HPDE6-E6E7 (cell line): Measurements from ENCODE around the gene NACA2.
A peak's percentile ranks its signal among the peaks of the same experiment; 100 is the strongest.
"Not testable (repeated sequence)": the region's sequence is repeated elsewhere in the genome, so short reads cannot be mapped to it uniquely, and the experiment has no call there.

Experiments
- DNase-seq: peaks from one replicate; pipeline ENCODE4 v3.0.0; 2011; ENCODE audit warnings: missing footprints; ENCODE audit errors: extremely low spot score

NACA2 gene

GRCh38 chr17:61578645-61579044, 12.4 kb downstream of the NACA2 start:
- DNase-seq = no peak

- no peak for DNase-seq
These were observed 15.0 kb downstream of the NACA2 start for GRCh38 chr17:61575983-61576382.

DNA sequence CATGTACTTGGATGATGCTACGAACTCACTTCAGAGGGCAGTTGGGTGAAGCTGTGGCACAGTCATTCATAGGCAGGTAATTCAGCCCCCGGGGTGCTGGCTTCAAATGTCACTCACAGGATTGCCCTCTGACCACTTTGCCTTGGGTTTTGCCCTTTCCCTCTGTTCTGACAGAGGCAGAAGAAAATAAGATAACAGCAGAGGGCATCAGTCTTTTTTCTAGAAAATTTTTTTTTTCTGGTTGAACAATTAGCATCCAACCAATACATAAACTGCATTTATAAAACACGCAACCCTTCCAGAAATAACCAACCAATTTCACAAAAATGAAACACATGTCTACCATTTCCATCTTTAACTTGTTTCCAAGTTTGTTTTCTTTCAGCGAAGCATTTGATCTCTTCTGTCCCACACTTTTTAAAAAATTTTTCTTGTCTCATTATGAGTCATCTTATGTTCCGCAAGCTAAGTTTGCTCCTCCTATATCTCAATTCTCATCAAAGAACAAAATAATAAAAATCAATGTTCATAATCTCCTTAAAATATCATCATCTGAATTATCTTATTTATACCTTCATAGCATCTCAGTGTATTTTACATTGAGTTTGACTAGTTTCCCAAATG, 15.6 kb downstream of the NACA2 start:
- no peak for DNase-seq

- DNase-seq = peak; percentile 58
These were observed 16.3 kb downstream of the NACA2 start for GRCh38 chr17:61574542-61575351.

GRCh38 chr17:61572547-61572946, 18.5 kb downstream of the NACA2 start:
- DNase-seq = not testable (repeated sequence)

DNA sequence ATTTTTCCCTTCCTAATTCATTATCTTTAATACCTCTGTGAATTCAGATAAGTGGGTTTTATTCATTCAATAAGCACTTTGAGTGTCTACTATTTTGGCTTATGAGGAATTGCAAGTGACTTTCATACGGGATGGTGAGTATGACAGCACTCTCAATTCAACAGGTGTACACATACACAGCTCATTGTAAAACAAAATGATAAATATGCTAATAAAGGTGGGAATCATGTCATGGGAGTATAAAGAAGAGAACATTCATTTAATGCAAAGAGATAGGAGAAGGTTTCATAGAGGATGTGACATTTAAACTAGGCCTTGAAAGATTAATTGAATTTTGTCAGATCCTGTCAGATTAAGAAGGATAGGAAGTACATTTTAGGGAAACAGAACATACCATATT, 19.4 kb downstream of the NACA2 start:
- DNase-seq = no peak

DNA sequence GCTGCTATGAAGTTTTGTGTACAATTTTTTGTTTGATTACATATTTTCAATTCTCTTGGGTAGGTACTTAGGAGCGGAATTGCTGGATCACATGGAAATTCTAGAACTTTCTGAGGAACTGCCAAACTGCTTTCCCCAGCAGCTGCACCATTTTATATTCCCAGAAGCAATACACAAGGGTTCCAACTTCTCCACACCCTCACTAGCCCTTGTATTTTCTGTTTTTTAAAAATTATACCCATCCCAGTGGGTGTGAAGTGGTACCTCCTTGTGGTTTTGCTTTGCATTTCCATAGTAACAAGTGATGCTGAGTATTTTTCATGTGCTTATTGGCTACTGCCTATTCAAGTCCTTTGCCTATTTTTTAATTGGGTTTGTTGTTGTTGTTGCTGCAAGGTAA, 20.9 kb downstream of the NACA2 start:
- DNase-seq = no peak

DNA sequence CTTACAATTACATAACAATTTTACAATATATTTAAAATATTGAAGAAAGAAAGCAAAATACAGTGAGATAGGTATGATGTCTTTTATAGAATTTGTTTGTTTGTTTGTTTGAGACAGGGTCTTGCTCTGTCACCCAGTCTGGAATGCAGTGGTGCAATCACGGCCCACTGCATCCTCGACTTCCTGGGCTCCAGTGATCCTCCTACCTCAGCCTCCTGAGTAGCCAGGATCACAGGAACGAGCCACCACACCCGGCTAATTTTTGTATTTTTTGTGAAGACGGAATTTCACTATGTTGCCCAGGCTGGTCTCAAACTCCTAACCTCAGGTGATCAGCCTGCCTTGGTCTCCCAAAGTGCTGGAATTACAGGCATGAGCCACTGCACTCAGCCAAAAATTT, 21.5 kb downstream of the NACA2 start:
- not testable (repeated sequence) for DNase-seq

DNA sequence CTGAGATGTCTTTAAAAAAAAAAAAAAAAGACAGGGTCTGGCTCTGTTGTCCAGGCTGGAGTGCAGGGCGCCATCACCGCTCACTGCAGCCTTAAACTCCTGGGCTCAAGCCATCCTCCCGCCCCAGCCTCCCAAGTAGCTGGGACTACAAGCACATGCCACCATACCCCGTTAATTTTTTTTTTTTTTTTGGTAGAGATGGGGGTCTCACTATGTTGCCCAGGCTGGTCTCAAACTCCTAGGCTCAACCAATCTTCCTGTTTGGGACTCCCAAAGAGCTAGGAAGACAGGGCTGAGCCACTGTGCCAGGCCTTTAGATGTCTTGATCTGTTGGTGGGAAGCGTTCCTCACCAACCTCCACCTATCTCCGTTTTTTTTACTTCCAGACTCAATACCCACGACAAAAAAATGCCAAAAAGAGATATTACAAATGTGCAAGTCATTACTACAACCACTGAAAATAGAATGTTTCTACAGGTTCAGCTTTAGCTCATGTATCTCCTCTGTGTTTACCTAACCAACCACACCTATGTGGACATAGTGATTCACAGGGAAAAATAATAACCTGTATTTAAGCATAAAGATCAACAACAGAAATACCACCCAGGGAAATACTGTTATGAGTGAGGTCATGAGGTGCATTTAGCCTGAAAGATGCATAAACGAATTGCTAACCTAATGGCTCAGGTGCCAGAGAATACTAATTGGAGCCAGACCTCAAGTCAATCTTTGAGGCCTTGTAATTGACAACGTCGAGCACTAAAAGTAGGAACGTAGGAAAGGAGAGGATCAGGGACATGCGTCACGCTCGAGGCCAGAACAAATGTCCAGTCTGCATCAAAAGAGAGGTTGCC, 22.6 kb downstream of the NACA2 start:
- peak; percentile 76 for DNase-seq

DNA sequence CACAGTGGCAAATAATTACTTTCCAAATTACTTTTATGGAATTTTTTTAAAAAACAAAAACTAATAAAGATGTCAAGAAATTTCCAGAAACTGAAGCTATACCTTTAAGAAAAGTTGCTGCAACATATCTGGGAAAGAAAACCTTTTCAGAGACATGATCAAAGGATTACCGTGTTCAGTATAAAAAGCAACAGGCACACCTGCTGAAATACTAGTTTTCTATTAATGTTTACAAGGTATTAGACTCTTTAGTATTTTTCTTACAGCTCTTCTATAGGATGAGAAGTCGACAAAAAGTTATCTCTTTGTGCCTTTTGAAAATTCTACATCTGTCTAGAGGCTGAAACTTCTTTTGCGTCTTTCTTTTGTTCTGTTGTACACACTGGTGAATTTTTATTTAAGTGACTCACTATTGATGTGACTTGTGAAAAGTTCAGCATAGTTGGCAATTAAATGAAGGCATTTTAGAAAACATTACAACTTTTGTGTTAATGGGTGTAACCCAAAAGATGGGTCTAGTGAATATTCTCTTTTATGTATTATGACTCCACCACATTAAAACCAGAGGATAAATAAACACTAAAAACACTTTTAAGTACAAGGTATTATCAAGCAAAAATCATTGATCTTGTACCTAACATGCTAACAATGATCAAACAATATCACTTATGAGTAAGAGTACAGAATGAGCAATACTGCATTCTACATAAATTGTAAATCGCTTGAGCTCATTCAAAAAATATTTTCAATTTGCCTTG, 23.8 kb downstream of the NACA2 start:
- no peak for DNase-seq

DNA sequence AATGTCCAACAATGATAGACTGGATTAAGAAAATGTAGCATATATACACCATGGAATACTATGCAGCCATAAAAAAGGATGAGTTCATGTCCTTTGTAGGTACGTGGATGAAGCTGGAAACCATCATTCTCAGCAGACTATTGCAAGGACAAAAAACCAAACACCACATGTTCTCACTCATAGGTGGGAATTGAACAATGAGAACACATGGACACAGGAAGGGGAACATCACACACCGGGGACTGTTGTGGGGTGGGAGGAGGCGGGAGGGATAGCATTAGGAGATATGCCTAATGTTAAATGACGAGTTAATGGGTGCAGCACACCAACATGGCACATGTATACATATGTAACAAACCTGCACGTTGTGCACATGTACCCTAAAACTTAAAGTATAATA, 24.6 kb downstream of the NACA2 start:
- not testable (repeated sequence) for DNase-seq

GRCh38 chr17:61565850-61566249, 25.2 kb downstream of the NACA2 start:
- DNase-seq = not testable (repeated sequence)

DNA sequence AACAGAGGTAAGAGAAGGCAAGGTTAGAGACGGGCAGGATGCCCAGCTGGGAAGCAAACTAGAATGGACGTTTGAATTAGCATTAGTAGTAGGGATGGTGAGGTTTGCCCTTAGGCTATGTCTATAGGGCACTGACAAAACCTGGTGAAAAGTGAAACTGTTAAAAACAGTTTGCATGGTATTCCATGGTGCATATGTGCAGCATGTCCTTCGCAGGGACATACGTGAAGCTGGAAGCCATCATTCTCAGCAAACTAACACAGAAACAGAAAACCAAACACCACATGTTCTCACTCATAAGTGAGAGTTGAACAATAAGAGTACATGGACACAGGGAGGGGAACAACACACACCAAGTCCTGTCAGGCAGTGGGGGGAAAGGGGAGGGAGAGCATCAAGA, 25.8 kb downstream of the NACA2 start:
- DNase-seq = no peak

GRCh38 chr17:61562287-61562686, 28.7 kb downstream of the NACA2 start:
- DNase-seq = no peak

DNA sequence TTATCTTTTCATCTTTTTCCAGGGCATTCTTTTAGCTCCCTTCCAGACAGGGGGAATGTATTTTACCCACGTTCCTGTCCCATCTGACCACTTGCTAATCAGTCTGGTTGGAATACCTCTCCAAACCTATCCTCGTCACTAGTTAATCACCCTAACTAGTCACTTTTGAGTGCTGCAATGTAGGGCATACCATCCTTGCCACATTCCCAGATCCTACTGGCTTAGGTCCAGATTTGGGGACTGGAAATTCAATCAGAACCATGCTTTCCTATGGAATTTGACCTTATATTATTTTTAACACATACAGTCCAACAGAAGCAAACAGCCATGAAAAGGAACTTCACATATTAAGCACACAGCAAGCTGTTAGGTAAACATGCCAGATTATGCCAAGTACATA, 29.7 kb downstream of the NACA2 start:
- DNase-seq = no peak

GRCh38 chr17:61560071-61560470, 30.9 kb downstream of the NACA2 start:
- DNase-seq = no peak

- DNase-seq = no peak
These were observed 34.5 kb downstream of the NACA2 start for GRCh38 chr17:61556224-61557188.

GRCh38 chr17:61555127-61555566, 35.9 kb downstream of the NACA2 start:
- no peak for DNase-seq

DNA sequence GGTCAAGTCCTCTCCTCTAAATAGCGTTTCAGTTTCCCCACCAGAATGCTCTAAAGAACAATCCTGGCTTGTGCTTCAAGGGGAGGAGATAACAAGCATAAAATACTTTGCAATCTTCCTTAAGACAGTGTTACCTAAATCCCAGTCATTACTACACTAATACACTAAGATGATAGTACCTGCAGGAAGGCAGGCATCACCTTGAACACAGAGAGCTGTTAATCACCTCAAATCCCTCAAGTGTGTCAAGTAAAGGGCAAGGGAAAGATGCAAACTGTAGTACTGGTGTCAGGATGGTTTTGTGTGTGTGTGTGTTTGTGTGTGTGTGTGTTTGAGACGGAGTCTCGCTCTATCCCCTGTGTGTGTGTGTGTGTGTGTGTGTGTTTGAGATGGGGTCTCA, 36.8 kb downstream of the NACA2 start:
- no peak for DNase-seq

DNA sequence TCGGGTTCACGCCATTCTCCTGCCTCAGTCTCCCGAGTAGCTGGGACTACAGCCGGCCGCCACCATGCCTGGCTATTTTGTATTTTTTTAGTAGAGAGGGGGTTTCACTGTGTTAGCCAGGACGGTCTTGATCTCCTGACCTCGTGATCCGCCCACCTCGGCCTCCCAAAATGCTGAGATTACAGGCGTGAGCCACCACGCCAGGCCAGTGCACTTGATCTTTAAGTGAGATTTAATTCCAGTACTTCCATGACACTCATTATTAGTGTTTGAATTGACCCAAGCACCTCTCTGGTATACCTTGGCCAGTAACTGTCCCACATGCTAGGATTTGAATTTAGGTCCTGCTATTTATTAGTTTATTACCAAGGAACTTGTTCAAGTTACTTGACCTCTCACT, 38.5 kb downstream of the NACA2 start:
- DNase-seq = not testable (repeated sequence)
